Measurements from ENCODE around the gene GAS7. TPM values are rescaled to one million over a fixed set of nuclear protein-coding genes. Genes with fewer than 3 reads are reported as not detected.

Gene GAS7
- total and polyA plus RNA-seq, 10 of the 15 experiments (the other 5 are each of a cell fraction or from before 2014, with no cell fraction given), result 2.3 to 53.4 (median 24.0) TPM

DNA sequence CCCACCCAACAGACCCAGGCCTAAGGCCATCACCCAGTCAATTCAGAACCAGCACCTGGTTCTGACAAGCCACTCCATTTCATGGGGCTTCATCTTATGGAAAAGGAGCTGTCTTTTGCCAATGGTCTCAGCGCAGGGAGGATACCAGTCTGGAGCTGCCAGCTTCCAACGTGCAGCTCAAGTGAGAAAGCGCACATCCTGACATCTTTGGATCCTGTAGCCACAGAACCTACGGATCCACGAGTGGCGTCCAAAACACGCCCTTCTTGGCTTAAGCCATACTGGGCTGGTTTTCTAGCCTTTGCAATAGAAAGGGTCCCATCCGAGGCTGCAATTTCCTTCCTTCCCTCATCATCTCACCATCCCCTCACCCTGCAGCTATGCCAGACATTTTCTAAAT, 101.8 kb downstream of the GAS7 start:
- intact Hi-C loops (cut with micrococcal nuclease; ENCODE audit: unreplicated experiment), result no loop called here
- BruUV-seq (replicated peaks), result no TSS peak
- Histone ChIP-seq H3K4me3 (no peak overlapping the region), H4K20me1 (ENCODE audit: control insufficient read depth, insufficient read depth) (no peaks in the 10 kb centered on the region), H3K79me2 (ENCODE audit: control insufficient read depth, insufficient read depth, low read length) (no peaks in the 10 kb centered on the region), H3K4me1 (ENCODE audit: control insufficient read depth, insufficient read depth, low read length) (no peaks in the 10 kb centered on the region), H3K9ac (ENCODE audit: control insufficient read depth, insufficient read depth, low read length) (no peak overlapping the region), H3K27ac (ENCODE audit: control insufficient read depth, insufficient read depth) (no peak overlapping the region), H3K27me3 (replicated peaks in 1 of 2; ENCODE audit: control insufficient read depth in 2 of 2, insufficient read depth in 2 of 2, low read length in 1 of 2) (no peaks in the 10 kb centered on the region; a peak in 1 of 4 replicates), H3K9me3 (replicated peaks; ENCODE audit: control insufficient read depth, insufficient read depth, low read length) (no peaks in the 10 kb centered on the region; the same call in 2 of the 3 replicates), H3K4me2 (ENCODE audit: control insufficient read depth, insufficient read depth) (no peak overlapping the region), H3K36me3 (ENCODE audit: control insufficient read depth in 2 of 2, insufficient read depth in 2 of 2, low read length in 1 of 2) (no peaks in the 10 kb centered on the region), H2AFZ (ENCODE audit: control insufficient read depth, low read depth, low read length) (no peak overlapping the region)
- 64% methylated on average over 8 of the region's 8 CpGs for WGBS (ENCODE audit: insufficient coverage, insufficient replicate concordance, low lambda C conversion rate, missing lambda C conversion rate)
- ChIA-PET RAD21 (ENCODE audit: unreplicated experiment) (no interaction called here), POLR2A (no interaction called here), SMC1A (ENCODE audit: uncharacterized antibody, unreplicated experiment) (no interaction called here), CTCF (no interaction called here)
- DNase-seq (ENCODE audit: low read depth, low spot score) (no peak), FAIRE-seq (no peak), ATAC-seq (no peak)
- in situ Hi-C loops (cut with MboI), result no loop called here
- TF ChIP-seq RELA (IDR thresholded peaks at IDR 0.05; ENCODE audit: borderline replicate concordance, partially characterized antibody) (no peak), RCOR1 (conservative IDR thresholded peaks at IDR 0.05; ENCODE audit: low read depth, low read length) (no peak), NRF1 (conservative IDR thresholded peaks at IDR 0.05; ENCODE audit: low read depth, low read length) (no peak), MEF2A (IDR thresholded peaks at IDR 0.05; ENCODE audit: insufficient read depth, low read depth, low read length) (no peak), SMARCA5 (IDR thresholded peaks at IDR 0.05) (no peak), CEBPB (IDR thresholded peaks at IDR 0.05; ENCODE audit: borderline replicate concordance in 1 of 2, low read depth in 2 of 2, low read length in 2 of 2) (no peak), POU2F2 (IDR thresholded peaks at IDR 0.05; ENCODE audit: borderline replicate concordance, low read depth, low read length) (no peak), TAF1 (IDR thresholded peaks at IDR 0.05; ENCODE audit: borderline replicate concordance, low read depth, low read length) (no peak), NFIC (IDR thresholded peaks at IDR 0.05; ENCODE audit: low read depth, low read length) (no peak), YY1 (IDR thresholded peaks at IDR 0.05; ENCODE audit: low read depth, low read length) (no peak), IKZF1 (conservative IDR thresholded peaks at IDR 0.05) (no peak)
- TF ChIP-seq, protein P1, sequence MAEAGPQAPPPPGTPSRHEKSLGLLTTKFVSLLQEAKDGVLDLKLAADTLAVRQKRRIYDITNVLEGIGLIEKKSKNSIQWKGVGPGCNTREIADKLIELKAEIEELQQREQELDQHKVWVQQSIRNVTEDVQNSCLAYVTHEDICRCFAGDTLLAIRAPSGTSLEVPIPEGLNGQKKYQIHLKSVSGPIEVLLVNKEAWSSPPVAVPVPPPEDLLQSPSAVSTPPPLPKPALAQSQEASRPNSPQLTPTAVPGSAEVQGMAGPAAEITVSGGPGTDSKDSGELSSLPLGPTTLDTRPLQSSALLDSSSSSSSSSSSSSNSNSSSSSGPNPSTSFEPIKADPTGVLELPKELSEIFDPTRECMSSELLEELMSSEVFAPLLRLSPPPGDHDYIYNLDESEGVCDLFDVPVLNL (IDR thresholded peaks at IDR 0.05; ENCODE audit: low read depth, low read length), result no peak
- TF ChIP-seq, protein P2, sequence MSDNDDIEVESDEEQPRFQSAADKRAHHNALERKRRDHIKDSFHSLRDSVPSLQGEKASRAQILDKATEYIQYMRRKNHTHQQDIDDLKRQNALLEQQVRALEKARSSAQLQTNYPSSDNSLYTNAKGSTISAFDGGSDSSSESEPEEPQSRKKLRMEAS (IDR thresholded peaks at IDR 0.05; ENCODE audit: low read depth, low read length), result no peak
- TF ChIP-seq, protein P3, sequence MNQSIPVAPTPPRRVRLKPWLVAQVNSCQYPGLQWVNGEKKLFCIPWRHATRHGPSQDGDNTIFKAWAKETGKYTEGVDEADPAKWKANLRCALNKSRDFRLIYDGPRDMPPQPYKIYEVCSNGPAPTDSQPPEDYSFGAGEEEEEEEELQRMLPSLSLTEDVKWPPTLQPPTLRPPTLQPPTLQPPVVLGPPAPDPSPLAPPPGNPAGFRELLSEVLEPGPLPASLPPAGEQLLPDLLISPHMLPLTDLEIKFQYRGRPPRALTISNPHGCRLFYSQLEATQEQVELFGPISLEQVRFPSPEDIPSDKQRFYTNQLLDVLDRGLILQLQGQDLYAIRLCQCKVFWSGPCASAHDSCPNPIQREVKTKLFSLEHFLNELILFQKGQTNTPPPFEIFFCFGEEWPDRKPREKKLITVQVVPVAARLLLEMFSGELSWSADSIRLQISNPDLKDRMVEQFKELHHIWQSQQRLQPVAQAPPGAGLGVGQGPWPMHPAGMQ (IDR thresholded peaks at IDR 0.05; ENCODE audit: borderline replicate concordance), result no peak
- TF ChIP-seq, protein P4, sequence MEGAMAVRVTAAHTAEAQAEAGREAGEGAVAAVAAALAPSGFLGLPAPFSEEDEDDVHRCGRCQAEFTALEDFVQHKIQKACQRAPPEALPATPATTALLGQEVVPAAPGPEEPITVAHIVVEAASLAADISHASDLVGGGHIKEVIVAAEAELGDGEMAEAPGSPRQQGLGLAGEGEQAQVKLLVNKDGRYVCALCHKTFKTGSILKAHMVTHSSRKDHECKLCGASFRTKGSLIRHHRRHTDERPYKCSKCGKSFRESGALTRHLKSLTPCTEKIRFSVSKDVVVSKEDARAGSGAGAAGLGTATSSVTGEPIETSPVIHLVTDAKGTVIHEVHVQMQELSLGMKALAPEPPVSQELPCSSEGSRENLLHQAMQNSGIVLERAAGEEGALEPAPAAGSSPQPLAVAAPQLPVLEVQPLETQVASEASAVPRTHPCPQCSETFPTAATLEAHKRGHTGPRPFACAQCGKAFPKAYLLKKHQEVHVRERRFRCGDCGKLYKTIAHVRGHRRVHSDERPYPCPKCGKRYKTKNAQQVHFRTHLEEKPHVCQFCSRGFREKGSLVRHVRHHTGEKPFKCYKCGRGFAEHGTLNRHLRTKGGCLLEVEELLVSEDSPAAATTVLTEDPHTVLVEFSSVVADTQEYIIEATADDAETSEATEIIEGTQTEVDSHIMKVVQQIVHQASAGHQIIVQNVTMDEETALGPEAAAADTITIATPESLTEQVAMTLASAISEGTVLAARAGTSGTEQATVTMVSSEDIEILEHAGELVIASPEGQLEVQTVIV (IDR thresholded peaks at IDR 0.05; ENCODE audit: borderline replicate concordance, partially characterized antibody), result no peak
- TF ChIP-seq, protein P5, sequence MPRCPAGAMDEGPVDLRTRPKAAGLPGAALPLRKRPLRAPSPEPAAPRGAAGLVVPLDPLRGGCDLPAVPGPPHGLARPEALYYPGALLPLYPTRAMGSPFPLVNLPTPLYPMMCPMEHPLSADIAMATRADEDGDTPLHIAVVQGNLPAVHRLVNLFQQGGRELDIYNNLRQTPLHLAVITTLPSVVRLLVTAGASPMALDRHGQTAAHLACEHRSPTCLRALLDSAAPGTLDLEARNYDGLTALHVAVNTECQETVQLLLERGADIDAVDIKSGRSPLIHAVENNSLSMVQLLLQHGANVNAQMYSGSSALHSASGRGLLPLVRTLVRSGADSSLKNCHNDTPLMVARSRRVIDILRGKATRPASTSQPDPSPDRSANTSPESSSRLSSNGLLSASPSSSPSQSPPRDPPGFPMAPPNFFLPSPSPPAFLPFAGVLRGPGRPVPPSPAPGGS (IDR thresholded peaks at IDR 0.05; ENCODE audit: borderline replicate concordance, insufficient read depth, low read depth, low read length, poor library complexity, severe bottlenecking), result no peak
